SK-N-DZ (cell line): ENCODE data around the gene HIGD2B.
"Not testable (repeated sequence)": the region's sequence is repeated elsewhere in the genome, so short reads cannot be mapped to it uniquely, and the experiment has no call there.

Experiments
- DNase-seq: peaks from one replicate; pipeline ENCODE4 v3.0.0-alpha.2; 2015; ENCODE audit warnings: low spot score

Gene HIGD2B

DNA sequence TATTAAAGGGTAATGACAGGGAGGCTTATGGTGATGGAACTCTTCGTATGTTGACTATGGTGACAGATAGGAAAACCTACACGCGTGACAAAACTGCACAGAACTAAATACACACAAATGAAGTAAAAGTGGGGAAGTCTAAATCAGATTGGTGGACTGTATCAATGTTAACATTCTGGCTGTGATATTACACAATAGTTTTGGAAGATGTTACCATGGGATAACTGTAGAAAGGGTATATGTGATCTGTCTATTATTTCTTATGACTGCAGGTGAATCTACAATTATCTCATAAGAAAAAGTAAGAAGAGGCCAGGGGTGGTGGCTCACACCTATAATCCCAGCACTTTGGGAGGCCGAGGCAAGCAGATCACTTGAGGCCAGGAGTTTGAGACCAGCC is 9.1 kb downstream of the HIGD2B start:
- no peak for DNase-seq

DNA sequence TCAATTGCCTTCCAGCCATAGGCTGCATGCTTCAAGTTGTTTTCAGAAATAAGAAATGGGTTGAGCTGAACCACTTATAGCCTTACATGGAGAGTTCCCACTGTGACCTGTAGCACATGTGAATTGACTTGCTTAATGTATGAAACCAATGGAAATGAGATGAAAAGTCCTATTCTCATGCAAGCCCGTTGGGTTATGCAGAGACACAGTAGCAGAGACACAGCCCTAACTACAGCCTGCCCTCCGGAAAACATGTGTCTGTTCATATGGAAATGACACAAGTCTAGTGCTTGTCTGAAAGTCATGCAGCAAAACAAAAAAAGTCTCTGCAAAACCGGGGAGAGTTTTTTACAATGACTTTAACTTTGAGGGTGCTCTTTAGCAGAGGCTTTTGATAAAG is 14.5 kb downstream of the HIGD2B start:
- DNase-seq: no peak

DNA sequence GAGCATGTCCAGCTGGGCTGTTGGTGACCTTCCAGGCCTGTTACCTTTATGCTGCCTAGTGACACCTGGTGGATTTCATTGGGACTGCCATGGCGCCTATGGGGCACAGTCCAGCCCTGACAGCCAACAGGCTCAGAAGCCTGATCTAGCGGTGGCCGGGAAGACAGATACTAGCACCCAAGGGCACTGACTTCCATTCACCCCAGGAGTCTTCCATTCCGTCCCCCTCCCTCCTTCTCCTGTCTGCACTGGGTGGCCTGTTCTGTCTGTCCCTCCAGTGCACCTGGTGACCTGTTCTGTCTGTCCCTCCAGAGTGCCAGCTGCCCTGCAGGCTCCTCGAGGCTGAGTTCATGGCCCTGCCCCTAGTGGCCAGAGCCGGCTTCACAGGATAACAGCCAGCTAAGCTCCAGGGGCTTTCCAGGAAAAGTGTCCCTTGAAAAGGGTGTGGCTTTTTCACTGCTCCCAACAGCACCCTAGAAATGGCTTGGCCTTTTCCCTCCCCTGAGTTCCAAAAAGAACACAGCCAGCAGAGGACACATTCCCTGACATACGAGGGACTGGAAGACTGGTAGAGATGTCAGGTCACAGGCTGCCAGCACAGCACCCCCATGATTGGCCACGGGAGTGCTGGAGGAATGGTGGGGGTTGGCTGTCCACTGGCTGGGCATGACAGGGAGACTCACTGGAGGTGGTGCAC is 15.2 kb downstream of the HIGD2B start:
- peak; percentile 82 for DNase-seq

DNA sequence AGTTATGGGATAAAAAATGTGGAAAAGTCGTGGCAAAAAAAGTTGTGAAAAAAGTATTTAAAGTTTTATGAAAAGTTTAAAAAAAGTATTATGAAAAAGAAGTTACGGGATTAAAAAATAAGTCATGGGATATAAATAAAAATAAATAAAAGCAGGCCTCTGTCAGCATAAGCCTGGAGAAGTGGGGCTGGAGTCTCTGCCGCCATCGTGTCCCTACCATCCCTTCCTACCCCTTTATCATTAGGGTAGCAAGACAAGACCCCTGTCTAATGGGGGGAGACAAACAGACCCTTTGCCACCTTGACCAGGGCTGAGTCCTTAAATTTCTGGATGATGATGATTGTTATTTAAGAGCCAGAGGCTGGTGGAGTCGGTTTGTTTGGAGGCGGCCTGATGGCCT is 16.2 kb downstream of the HIGD2B start:
- DNase-seq: not testable (repeated sequence)

DNA sequence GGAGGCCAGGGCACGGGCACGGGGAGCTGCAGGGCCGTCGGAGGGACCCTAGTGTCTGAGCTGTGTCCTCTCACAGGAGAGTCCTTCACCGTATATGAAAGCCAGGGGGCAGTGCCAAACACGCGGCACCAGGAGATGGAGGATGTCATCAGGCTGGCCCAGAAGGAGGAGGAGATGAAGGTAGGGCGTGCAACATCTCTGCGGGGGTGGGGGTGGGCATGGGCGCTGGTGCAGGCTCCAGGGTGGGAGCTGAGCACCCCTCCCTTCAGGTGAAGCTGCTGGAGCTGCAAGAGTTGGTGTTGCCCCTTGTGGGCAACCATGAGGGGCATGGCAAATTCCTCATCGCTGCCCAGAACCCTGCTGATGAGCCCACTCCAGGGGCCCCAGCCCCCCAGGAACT is 20.3 kb downstream of the HIGD2B start:
- DNase-seq: not testable (repeated sequence)

DNA sequence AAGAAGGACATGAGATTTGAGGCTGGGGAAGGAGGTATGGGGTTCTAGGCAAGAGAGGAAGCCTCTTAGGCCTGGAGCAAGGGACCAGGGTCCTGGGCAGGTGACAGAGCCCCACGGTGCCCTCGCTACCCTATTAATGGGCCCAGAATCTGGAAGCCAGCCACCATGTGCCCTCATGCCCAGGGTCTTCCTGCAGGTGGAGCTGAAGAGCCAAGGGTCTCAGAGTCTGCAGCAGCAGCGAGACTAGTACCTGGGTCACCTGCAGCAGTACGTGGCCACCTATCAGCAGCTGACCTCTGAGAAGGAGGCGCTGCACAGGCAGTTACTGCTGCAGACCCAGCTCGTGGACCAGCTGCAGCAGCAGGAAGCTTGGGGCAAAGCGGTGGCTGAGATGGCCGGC is 22.1 kb downstream of the HIGD2B start:
- DNase-seq: not testable (repeated sequence)

DNA sequence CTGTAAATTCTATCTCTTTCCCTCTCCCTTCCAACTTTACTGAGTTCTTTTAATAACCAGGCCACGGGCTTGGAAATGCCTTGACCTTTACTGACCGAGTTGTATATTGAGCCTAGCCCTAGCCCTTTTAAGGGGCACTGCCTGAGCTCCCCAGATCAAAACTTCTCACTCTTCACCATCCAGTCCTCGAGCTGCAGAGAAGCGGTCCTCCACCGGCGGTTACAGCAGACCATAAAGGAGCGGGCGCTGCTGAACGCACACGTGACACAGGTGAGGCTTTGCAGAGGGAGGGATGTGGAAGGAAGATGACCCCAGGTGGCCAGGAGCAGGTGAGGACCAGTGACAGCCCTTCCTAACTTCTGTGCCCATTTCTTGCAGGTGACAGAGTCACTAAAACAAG is 24.9 kb downstream of the HIGD2B start:
- DNase-seq: not testable (repeated sequence)

DNA sequence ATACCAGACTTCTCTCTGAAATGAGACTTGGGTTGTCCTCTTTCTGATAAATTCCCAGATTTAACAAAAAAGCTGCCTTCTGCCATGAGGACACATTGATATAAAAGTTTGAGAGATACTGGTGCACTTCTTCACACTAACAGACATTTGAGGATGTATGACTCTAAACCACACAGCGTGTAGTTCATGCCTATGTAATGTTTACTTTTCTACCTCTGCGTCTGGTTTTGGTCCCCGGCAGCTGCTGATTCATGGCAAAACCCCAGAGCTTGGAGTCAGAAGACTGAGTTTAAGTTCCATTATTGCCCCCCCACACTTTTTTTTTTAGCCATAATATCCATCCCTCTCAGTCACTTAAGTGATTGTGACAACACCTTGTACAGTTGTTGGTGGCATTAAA is 30.0 kb downstream of the HIGD2B start:
- DNase-seq: not testable (repeated sequence)

DNA sequence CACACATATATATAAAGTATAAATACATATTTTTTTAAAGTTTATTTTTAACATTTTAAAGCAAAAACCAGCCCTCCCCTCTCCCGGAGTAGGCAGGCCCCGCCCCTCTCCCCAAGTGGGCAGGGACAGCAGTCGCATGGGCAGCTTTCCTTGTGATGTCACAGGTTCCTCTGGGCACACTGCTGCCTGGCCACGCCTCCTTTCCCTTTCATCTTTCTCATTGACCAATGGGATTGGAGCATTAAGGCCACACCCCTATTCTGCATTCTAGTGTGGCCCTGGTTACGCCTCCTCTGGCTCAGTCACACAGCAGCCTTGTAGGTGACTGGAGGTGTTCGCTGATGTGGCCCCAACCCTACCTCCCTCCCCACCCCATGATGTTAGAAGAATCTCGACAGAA is 31.6 kb downstream of the HIGD2B start, which contains the start of gene GOLGA6B:
Gene GOLGA6B, plus strand, starts transcription at position 301 of the 400 bp plus-strand sequence. Its CDS starts 41 bp downstream, at position 342.
- DNase-seq: not testable (repeated sequence)

DNA sequence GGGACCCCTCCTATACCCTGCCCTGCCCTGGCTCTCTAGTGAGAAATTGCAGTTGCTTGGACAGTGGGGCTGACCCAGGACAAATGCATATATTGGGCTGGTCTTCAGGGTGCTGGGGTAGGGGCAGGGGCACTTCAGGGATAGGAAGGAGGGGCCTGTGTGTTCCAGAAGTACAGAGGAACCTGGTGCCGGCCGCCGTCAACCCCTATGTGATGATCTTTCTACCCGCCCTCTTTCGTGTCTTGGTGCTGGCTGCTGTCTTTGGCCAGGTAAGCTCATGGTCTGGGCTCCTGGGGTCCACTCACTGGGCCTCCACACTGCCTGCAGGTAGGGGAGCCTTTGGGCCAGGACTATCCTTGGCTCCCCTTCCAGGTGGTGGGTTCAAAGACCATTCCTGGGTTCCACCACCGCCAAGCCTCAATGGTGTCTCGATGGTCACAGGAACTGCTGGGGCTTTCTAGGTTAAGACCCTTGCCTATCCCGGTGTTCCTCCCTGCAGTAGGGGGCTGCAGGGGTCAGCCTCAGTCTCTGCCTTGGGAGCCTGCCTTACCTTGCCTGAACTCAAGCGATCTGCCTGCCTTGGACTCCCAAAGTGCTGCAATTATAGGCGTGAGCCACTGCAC is 37.2 kb downstream of the HIGD2B start:
- DNase-seq: not testable (repeated sequence)

DNA sequence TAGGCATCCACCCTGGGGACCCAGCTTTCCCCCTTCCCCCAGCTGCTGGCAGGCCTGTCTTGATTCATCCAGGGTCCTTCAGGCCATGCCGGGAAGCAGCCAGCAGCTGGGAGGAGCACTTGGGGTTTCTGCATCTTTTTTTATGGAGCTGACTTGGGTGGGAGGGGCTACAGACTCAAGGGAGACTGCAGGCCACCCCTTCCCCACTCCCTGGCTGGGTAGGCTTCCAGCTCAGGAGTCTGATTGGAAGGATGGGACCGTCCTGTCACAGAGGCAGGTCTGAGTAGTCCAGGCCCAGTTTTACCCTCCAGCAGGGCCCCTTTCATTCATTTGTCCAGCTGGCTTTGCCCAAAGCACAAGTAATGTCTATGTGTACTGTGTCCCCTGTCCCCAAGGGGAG is 43.7 kb downstream of the HIGD2B start:
- DNase-seq: not testable (repeated sequence)

DNA sequence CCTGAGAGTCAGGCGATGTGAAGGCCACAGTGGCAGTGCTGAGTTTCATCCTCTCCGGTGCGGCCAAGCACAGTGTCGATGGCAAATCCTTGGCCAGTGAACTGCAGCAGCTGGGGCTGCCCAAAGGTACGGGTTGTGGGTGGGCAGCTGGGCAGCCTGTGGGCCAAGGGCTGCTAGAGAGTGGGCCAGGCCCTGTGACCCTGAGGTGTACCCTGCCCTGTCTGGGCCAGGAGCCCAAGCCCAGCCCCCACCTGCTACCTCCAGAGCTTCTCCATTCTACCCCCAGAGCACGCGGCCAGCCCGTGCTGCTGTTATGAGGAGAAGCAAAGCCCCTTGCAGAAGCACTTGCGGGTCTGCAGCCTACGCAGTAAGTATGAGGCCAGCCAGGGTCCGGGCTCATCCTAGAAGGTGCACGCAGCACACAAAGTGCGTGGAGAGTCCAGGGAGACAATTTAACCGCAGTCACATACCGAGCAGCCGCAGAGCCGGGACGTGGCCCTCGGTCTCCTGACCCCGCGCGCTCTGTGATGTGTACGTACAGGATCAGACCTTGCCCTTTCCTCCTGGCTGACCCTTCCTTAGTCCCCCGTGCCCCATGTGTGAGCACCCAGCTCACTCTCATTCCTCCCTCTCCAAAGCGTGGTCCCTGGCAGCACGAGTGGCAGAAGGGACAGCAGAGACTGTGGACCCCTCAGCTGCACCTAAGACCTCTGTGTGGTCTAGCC is 46.1 kb downstream of the HIGD2B start:
- not testable (repeated sequence) for DNase-seq

DNA sequence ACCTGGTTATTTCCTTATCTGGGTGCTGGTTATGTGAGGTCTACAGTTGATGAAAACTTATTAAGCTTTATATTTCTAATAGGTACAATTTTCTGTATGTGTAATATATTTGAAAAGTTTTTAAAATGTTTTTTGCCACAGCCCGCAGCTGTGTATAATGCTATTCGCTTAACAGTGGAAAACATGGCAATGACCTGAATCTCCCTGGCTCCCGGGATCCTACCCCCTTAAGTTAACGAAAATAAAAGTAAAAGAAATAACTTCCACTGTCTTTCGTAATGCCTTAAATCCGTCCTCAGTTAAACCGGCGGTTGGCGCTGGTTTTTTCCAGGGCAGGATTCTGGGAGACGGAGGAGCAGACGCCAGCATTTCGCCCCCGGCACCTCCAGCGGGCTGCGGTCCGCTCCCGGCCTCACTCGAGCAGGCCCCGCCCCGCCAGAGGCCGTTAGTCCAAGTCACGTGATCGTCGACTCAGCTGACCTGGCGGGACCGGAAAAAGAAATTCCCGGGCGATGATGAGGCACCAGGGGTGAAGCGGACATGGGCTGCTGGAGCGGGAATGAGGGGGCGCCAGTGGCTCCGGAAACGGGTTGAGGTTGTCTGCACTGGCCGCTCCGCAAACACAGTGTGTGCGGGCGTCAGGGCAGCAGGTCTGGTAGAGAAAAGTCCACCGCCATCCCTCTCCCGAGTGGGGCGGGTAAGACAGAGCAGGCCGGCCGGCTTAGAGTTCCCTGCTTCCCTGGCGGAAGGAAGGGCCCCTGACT is 49.3 kb downstream of the HIGD2B start:
- DNase-seq: peak; percentile 84

DNA sequence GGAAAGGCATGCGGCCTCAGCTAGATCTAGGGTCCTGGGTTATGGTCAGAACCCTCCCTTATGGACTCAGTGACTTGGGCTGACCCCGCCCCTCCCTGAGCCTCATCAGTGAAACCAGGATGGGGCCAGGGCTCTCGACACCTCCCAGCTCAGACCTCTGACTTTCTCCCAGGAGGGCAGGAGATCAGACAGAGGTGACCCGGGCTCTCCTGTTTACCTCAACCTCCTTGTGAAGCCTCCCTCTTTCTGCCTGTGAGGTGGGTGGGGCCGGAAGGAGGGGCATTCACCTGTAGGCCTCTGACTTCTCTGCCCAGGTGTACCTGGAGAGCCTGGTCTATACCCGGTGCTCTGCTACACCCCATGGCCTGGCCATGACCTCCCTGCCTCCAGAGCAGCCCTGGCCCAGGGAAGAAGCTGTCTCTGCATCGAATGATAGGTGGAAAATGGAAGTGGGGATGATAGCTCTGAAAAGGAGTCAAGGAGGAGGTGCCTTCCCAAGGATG is 56.9 kb downstream of the HIGD2B start:
- DNase-seq: not testable (repeated sequence)

DNA sequence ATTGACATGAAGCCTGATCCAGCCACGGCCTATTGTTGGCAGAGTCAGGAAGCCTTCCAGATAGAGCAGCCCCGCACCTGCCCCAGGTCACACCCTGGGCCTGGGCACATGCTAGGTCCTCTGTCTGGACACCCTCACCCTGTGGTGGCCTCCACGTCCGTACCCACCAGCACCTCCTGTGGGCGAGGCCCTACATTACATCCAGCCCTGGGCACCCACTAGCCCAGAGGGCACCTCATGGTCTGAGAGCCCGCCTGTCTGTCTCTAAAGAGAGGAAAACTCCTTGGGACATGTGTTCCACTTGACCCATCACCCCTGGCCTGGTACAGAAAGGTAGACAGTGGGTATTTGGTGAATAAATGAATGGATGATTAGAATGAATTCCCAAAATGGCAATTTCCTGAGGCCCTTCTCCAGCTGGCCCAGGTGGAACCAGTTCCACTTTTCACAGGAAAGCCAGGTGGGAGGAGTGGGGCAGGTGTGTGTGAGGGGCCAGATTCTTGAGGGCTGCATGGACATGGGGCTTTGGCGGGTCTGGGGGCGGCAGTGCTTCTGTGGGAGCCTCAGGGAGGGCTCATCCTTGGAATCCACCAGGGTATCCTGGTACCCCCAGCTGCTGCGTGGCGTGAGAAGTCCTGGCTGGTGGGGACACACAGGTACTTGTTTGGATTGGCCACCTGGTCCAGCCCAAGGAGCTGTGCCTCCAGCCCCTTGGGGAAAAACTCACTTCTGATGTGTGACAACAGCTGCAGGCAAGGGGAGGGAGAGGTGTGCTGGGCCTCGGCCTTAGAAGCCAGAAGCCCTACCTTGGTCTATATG is 57.5 kb downstream of the HIGD2B start:
- not testable (repeated sequence) for DNase-seq

DNA sequence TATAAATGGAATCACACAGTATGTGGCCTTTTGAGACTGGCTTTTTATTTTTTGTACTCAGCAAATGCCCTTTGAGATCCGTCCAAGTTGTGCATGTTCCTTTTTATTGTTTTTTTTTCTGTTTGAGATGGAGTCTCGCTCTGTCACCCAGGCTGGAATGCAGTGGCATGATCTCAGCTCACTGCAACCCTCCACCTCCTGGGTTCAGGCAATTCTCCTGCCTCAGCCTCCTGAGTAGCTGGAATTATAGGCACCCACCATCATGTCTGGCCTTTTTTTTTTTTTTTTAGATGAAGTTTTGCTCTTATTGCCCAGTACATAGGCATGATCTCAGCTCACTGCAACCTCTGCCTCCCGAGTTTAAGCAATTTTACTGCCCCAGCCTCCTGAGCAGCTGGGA is 59.8 kb downstream of the HIGD2B start:
- not testable (repeated sequence) for DNase-seq
